ENCODE measurements around the gene JARID2.
A peak's percentile ranks its signal among the peaks of the same experiment; 100 is the strongest.
"Not testable (repeated sequence)": the region's sequence is repeated elsewhere in the genome, so short reads cannot be mapped to it uniquely, and the experiment has no call there.

JARID2 gene

GRCh38 chr6:15290962-15291704 is 45.3 kb downstream of the JARID2 start:
- no peak for DNase-seq

- no peak for DNase-seq
Measured at GRCh38 chr6:15292721-15293302, 46.9 kb downstream of the JARID2 start.

- DNase-seq = no peak
Measured at GRCh38 chr6:15293674-15294073, 47.8 kb downstream of the JARID2 start.

- no peak for DNase-seq
Measured at GRCh38 chr6:15294504-15294903, 48.6 kb downstream of the JARID2 start.

GRCh38 chr6:15296249-15296648 is 50.4 kb downstream of the JARID2 start:
- DNase-seq = no peak

- DNase-seq = no peak
Measured at GRCh38 chr6:15296735-15297134, 50.9 kb downstream of the JARID2 start.

GRCh38 chr6:15297167-15297566 is 51.3 kb downstream of the JARID2 start:
- DNase-seq = not testable (repeated sequence)

- no peak for DNase-seq
Measured at GRCh38 chr6:15297895-15298590, 52.2 kb downstream of the JARID2 start.

- peak; percentile 46 for DNase-seq
Measured at GRCh38 chr6:15299430-15300131, 53.7 kb downstream of the JARID2 start.

- no peak for DNase-seq
Measured at GRCh38 chr6:15301179-15302006, 55.5 kb downstream of the JARID2 start.

- no peak for DNase-seq
Measured at GRCh38 chr6:15303162-15303919, 57.5 kb downstream of the JARID2 start.

GRCh38 chr6:15303920-15304291 is 58.0 kb downstream of the JARID2 start:
- DNase-seq = no peak

GRCh38 chr6:15304337-15305042 is 58.6 kb downstream of the JARID2 start:
- no peak for DNase-seq

- DNase-seq = no peak
Measured at GRCh38 chr6:15305496-15305895, 59.6 kb downstream of the JARID2 start.

- no peak for DNase-seq
Measured at GRCh38 chr6:15305909-15306308, 60.0 kb downstream of the JARID2 start.

GRCh38 chr6:15308435-15309213 is 62.8 kb downstream of the JARID2 start:
- no peak for DNase-seq

GRCh38 chr6:15309611-15310283 is 63.9 kb downstream of the JARID2 start:
- DNase-seq = no peak

GRCh38 chr6:15310680-15311079 is 64.8 kb downstream of the JARID2 start:
- DNase-seq = no peak

GRCh38 chr6:15312500-15312899 is 66.6 kb downstream of the JARID2 start:
- DNase-seq = no peak

- no peak for DNase-seq
Measured at GRCh38 chr6:15313367-15313766, 67.5 kb downstream of the JARID2 start.
